Mucosa of stomach (tissue), 1 donor: Measurements from ENCODE around the gene COLEC11.

ENCODE experiments used
- H3K27me3 ChIP-seq: one replicate; pipeline ENCODE4 v1.7.0; 2013; ENCODE audit warnings: mild to moderate bottlenecking, low read length; ENCODE audit not compliant: control insufficient read depth, insufficient read depth
- H3K36me3 ChIP-seq: one replicate; pipeline ENCODE4 v1.7.0; 2013; ENCODE audit warnings: low read length; ENCODE audit not compliant: control insufficient read depth, insufficient read depth
- H3K4me1 ChIP-seq: one replicate; pipeline ENCODE4 v1.7.0; 2013; ENCODE audit warnings: mild to moderate bottlenecking, low read length; ENCODE audit not compliant: control insufficient read depth, insufficient read depth
- H3K4me3 ChIP-seq: one replicate; pipeline ENCODE4 v1.7.0; 2013; ENCODE audit warnings: low read length
- H3K9ac ChIP-seq: one replicate; pipeline ENCODE4 v1.7.0; 2013; ENCODE audit warnings: mild to moderate bottlenecking, low read length, moderate library complexity
- H3K9me3 ChIP-seq: one replicate; pipeline ENCODE4 v1.7.0; 2013; ENCODE audit warnings: mild to moderate bottlenecking, low read length, moderate library complexity; ENCODE audit not compliant: control insufficient read depth
- donor health status: Pancreatic carcinoma.

Gene COLEC11

DNA sequence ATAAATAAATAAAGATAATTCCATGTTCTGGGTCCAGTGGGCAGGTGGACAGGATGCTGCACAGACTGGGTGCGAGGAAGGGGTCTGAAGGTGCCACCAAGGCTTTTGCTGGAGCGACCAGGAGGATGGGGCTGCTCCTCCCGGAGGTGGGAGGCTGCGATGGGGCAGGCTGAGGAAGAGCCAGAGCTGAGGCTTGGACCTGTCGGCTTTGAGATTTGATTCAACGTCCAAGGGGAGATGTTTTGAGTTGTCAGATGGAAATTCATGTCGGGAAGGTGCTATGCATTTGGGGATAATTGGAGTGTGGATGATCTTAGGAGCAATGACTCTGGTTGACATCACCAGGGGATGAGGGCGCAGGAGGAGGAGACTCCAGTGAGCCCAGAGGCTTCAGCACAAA lies 74.7 kb downstream of the COLEC11 start:
- H3K4me3 ChIP-seq, result no peak overlapping the region
- peaks cover 4% of the 10 kb centered on the region for H3K27me3 ChIP-seq
- no peaks in the 10 kb centered on the region for H3K4me1 ChIP-seq
- no peaks in the 10 kb centered on the region for H3K9me3 ChIP-seq
- no peak overlapping the region for H3K9ac ChIP-seq
- no peaks in the 10 kb centered on the region for H3K36me3 ChIP-seq

DNA sequence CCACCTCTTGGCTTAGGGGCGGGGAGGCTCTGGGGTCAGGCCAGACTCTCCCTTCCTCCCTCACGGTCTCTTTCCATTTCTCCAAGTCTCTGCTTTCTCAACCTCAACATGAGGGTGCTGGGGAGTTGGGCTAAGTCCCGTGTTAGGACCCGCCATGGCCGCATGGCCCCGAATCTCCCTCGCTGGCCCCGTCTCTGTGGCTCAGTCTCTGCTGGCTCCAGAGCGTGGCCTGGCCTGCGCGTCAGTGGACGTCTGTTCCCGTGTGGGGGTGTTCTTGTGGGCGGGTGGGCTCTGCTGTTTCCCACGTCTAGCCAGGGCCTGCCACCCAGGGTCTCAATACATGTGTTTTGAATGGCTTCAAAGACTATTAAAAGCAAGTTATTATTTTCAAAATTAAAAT lies 75.5 kb downstream of the COLEC11 start:
- Histone ChIP-seq H3K4me1 (no peaks in the 10 kb centered on the region), H3K9me3 (no peaks in the 10 kb centered on the region), H3K27me3 (peaks cover 4% of the 10 kb centered on the region), H3K9ac (no peak overlapping the region), H3K36me3 (no peaks in the 10 kb centered on the region), H3K4me3 (no peak overlapping the region)

DNA sequence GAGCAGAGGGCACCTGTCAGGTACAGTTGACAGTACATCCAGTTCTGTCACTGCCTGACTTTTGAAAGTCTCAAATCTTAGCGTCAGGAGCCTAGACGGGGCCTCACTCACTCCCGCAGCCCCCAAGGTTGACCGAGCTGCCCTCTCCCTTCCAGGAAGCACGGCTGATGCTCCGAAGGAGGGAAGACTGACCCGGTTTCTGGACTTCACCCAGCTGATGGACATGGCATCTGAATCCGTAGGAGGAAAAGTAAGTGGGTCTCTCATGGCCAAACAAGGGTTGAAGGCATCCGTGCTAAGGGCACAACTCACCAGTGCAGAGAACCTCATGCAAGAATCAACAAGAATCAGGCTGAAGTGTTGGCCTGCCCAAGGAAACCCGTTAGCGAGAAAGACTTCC lies 76.0 kb downstream of the COLEC11 start:
- Histone ChIP-seq H3K4me1 (no peaks in the 10 kb centered on the region), H3K9me3 (no peaks in the 10 kb centered on the region), H3K9ac (no peak overlapping the region), H3K36me3 (no peaks in the 10 kb centered on the region), H3K4me3 (no peak overlapping the region), H3K27me3 (peaks cover 3% of the 10 kb centered on the region)

- H3K9me3 ChIP-seq, result no peaks in the 10 kb centered on the region
- no peaks in the 10 kb centered on the region for H3K27me3 ChIP-seq
- H3K4me1 ChIP-seq, result no peaks in the 10 kb centered on the region
- no peak overlapping the region for H3K9ac ChIP-seq
- no peak overlapping the region for H3K4me3 ChIP-seq
- H3K36me3 ChIP-seq, result no peaks in the 10 kb centered on the region
These were observed 78.2 kb downstream of the COLEC11 start for GRCh38 chr2:3672861-3673678.

DNA sequence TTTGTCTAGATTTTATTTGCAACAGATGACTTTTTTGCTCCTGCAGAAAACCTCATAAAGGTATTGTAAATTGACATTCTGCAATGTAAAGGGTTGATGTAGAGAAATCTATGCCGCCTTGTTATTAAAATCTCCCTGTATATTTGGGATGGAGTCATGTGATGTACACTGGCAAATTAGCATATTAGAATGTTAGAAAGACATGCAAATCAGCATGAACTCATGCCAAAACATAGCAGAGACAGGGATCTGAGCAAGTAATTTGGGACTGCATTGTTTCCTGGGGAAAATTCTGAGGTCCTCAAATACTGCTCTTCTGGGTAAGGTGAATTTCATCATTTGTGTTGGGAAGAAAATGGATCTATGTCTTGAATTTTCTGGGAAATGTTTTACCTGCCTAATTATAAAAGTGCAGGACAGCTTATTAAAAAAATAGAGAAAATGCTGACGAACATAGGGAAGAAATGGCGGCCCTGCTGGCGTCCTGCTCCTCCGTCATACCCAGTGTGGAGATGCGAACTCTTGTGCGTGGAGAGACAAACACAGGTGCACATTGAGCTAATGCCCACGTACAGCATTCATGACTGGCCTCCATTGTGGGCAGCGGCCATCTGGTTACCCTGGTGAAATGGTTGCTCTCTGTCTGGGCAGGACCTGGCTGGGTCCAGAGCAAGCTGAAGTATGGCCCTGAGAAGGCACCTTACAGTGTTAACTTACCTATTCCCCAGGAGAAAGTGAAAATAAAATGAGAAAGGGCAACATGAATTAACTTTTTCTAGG lies 79.3 kb downstream of the COLEC11 start:
- H3K4me3 ChIP-seq, result no peak overlapping the region
- H3K36me3 ChIP-seq, result no peaks in the 10 kb centered on the region
- H3K9ac ChIP-seq, result no peak overlapping the region
- H3K9me3 ChIP-seq, result no peaks in the 10 kb centered on the region
- no peaks in the 10 kb centered on the region for H3K27me3 ChIP-seq
- no peaks in the 10 kb centered on the region for H3K4me1 ChIP-seq

DNA sequence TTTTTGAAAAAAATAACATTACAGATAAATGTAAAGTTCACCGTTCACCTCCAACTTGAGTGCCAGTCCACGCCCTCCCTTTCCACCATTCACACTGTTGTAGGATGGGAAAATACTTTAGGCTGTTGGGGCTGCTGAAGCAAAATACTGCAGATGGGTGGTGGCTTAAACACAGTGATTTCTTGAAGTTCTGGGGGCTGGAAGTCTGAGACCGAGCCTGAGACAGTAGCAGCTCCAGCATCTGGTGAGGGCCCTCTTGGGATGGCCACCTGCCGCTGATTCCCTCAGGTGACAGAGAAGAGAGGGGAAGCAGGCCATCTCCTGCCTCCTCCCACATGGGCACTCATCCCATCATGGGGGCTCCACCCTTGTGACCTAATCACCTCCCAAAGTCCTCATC lies 80.8 kb downstream of the COLEC11 start:
- H3K27me3 ChIP-seq, result no peaks in the 10 kb centered on the region
- H3K4me1 ChIP-seq, result no peaks in the 10 kb centered on the region
- H3K9ac ChIP-seq, result no peak overlapping the region
- H3K9me3 ChIP-seq, result no peaks in the 10 kb centered on the region
- no peaks in the 10 kb centered on the region for H3K36me3 ChIP-seq
- no peak overlapping the region for H3K4me3 ChIP-seq

- Histone ChIP-seq H3K9me3 (no peaks in the 10 kb centered on the region), H3K4me1 (no peaks in the 10 kb centered on the region), H3K9ac (no peak overlapping the region), H3K36me3 (no peaks in the 10 kb centered on the region), H3K4me3 (no peak overlapping the region), H3K27me3 (no peaks in the 10 kb centered on the region)
These were observed 82.5 kb downstream of the COLEC11 start for GRCh38 chr2:3677436-3677835.

GRCh38 chr2:3678212-3678611 lies 83.3 kb downstream of the COLEC11 start:
- no peaks in the 10 kb centered on the region for H3K27me3 ChIP-seq
- no peaks in the 10 kb centered on the region for H3K36me3 ChIP-seq
- H3K4me1 ChIP-seq, result no peaks in the 10 kb centered on the region
- H3K9ac ChIP-seq, result no peak overlapping the region
- no peaks in the 10 kb centered on the region for H3K9me3 ChIP-seq
- H3K4me3 ChIP-seq, result no peak overlapping the region

GRCh38 chr2:3679180-3679579 lies 84.3 kb downstream of the COLEC11 start:
- Histone ChIP-seq H3K27me3 (no peaks in the 10 kb centered on the region), H3K4me1 (no peaks in the 10 kb centered on the region), H3K36me3 (no peaks in the 10 kb centered on the region), H3K9ac (no peak overlapping the region), H3K9me3 (no peaks in the 10 kb centered on the region), H3K4me3 (no peak overlapping the region)

DNA sequence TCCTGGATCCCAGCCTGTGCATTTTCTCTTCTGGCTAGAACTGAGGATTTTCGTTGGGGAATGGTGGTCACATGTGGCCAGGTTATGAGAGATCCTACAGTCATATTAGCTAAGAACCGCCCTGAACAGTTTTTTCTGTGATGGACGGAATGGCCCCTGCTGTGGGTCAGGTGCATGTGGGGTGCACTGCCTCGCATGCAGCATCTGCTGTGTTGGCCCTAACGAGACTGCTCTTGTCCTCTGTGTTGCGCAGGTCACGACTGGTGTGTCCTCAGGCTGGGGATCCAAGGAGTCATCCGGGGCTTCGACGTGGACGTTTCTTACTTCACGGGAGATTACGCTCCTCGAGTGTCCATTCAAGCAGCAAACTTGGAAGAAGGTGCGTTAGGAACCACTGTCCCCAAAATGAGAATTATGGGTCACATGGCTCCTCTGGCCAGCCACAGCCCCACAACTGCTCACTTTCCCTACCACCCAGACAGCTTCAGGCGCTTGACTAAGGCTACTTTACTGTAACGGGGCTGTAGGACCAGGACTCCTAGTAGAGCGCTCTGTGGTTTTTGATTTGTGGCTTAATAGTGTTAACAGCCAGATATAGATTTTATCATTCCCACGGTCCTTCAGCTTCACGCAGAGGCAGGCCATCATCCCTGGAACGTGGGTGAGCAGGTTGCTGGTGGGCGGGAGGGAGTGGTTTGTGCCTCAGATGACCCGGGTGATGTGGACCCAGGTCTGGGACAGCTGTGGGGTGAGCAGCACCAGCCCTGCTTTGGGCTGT lies 84.9 kb downstream of the COLEC11 start:
- Histone ChIP-seq H3K4me3 (no peak overlapping the region), H3K9me3 (no peaks in the 10 kb centered on the region), H3K4me1 (no peaks in the 10 kb centered on the region), H3K27me3 (no peaks in the 10 kb centered on the region), H3K36me3 (no peaks in the 10 kb centered on the region), H3K9ac (no peak overlapping the region)

DNA sequence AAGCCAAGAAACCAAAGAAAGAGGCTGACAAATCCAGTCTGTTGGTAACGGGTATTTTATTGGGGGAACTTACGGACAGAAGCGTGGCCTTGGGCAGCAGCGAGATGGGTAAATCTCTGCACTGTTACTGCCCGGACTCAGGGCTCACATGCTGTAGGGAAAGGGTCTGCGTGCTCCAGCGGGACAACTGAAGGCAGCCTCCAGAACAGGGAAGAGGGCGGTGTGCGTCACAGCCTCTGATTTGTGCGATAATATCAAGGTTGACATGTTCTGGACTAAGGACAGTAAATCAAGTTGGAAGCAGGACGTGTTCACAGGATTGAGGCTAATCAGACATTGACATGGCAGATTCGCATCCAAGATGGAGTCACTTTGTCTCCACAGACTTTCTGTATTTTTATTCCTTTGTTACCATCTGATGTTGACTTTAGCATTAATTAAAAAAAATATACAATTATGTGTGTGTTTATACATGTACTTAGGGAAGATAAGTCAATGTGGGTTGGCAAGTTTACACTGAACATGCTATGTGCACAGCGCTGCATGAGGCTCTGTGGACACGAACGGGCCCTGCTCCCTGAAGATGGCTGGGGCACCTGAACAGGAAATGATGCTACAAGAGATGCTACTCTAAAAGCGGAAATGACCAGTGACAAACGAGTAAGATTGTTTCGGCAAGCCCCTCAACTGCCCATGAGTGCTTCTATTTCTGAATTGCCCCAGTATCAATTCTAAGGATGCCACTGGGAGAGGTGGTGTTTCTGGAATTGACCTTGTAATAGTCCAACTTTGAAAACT lies 85.8 kb downstream of the COLEC11 start:
- Histone ChIP-seq H3K4me1 (no peaks in the 10 kb centered on the region), H3K9me3 (no peaks in the 10 kb centered on the region), H3K4me3 (no peak overlapping the region), H3K36me3 (no peaks in the 10 kb centered on the region), H3K27me3 (no peaks in the 10 kb centered on the region), H3K9ac (no peak overlapping the region)
